HG02884 (cell line): ENCODE data around the gene TK2.

Source experiments
- ATAC-seq: cut with Tn5 transposase; IDR thresholded peaks from one replicate; pipeline ENCODE4 v1.9.1; 2021; ENCODE audit warnings: mild to moderate bottlenecking, moderate library complexity; ENCODE audit not compliant: unreplicated experiment

Gene TK2

DNA sequence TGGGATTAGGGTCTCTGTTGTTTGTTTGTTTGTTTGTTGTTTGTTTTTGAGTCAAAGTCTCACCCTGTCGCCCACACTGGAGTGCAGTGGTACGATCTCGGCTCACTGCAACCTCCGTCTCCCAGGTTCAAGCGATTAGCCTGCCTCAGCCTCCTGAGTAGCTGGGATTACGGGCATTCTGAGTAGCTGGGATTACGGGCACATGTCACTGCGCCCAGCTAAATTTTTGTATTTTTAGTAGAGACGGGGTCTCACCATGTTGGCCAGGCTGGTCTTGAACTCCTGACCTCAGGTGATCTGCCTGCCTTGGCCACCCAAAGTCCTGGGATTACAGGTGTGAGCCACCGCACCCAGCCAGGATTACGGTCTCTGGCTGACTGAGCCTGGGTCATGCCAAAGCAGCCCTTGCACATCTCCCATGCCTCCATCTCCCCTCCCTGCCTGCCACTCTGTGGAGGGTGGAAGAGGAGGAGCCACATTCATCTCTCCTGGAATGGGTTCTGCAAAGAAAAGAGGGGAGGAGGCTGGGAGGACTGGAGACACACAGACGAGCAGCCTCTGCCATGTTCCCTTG, 63.6 kb downstream of the TK2 start:
- no peak for ATAC-seq

DNA sequence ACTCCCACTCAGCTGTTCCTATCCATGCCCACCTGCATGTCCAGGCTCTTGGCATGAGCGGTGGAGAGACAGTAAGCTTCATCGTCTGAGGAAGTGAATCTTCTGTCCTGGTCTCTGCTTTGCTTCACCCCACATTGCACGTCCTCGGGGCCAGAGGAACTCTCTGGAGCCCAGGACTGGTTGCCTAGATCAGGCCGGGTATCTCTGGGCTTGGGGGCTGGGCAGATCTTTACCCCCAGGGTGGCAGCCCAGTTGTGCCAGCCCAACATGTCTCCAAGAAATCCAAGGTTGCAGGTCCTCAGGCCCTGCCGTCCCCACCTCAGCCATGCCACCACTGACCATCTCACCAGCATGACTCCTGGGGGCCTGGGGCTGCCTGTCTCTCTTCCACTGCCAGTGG, 64.5 kb downstream of the TK2 start:
- no peak for ATAC-seq

GRCh38 chr16:66484453-66485213, 65.3 kb downstream of the TK2 start:
- ATAC-seq = no peak

- peak; percentile 71 for ATAC-seq
These were observed 66.1 kb downstream of the TK2 start for GRCh38 chr16:66483689-66484452.

DNA sequence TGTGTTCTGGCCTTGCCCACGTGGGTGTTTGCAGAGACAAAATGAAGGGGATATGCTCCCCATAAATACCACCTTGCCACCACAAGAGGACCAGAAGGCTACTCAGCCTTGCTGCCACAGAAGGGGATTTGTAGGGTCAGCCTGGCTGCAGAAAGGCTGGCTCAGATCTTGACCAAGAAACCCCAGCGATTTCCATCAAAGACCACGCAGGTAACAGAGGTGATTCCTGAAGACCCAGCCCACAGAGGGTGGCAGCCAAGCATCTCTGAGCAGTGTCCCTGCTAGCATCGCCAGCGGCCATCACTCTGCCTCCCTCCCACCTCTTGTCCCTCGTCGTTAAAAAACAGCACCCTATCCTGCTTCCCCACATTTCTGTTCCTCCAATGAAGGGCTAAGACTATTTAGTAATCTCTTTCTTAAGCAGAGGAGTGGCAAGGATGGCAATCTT, 68.0 kb downstream of the TK2 start:
- no peak for ATAC-seq

DNA sequence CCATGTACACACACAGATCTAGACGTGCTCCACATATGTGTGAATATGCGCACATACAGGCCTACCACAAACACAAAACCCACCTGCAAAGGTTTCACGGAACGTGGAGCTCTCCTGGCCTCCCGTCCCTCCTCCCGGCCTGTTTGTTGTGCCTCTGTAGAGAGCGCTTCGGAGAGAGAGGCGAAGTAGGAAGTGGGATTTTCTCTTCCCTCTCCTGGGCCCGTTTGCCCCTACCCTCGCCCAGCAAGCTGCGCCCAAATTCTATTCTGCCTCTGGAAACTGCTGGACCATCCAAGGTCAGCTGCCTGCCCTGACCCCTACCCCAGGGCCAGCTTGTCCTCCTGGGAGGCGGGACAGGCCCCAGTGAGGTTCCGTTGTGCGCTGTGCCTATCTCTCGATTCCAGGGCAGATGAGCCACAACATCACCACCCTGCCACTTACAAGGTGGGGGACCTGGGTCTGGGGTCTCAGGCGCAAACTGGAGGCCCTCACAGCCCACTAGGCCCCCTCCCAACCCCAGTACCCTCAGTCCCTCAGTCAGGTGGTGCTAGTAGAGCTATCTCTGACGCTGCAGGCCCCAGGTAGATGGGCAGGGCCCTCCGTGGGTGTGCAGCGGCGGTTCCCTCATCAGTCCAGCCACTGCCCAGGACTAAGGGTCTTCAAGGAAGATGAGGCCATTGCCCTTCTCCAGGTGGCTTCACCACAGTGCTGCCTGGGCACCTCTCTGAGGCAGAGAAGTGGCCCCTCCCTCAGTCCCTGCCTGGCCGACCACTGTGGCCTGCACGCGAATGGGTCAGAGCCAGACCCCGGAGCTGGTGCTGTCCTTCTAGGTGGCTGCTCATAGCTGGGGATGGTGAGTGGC, 68.6 kb downstream of the TK2 start:
- ATAC-seq = no peak

- no peak for ATAC-seq
These were observed 69.4 kb downstream of the TK2 start for GRCh38 chr16:66480265-66481080.

GRCh38 chr16:66479661-66480264, 70.2 kb downstream of the TK2 start:
- ATAC-seq = no peak

- peak; percentile 55 for ATAC-seq
These were observed 71.0 kb downstream of the TK2 start for GRCh38 chr16:66478733-66479511.

- ATAC-seq = no peak
These were observed 72.8 kb downstream of the TK2 start for GRCh38 chr16:66477028-66477515.

- no peak for ATAC-seq
These were observed 73.4 kb downstream of the TK2 start for GRCh38 chr16:66476328-66477027.

DNA sequence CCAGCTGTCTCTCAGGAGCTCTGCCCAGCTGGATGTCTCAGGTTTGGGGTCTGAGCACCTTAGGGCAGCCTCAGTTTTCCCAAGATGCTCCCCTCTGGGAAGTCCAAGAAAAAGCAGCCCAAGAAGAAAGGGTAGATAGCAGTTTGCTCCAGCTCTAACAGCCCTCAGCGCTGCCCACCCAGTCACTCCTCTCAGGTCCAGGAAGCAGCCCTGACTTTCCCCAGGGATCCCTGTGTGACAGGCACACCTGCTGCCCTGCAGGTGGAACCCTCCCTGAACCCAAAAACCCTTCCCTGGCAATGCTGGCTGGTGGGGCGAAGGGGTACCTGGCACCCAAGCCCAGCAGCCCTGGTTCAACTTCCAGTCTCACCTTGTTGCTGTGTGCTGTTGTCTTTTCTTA, 74.7 kb downstream of the TK2 start:
- no peak for ATAC-seq

DNA sequence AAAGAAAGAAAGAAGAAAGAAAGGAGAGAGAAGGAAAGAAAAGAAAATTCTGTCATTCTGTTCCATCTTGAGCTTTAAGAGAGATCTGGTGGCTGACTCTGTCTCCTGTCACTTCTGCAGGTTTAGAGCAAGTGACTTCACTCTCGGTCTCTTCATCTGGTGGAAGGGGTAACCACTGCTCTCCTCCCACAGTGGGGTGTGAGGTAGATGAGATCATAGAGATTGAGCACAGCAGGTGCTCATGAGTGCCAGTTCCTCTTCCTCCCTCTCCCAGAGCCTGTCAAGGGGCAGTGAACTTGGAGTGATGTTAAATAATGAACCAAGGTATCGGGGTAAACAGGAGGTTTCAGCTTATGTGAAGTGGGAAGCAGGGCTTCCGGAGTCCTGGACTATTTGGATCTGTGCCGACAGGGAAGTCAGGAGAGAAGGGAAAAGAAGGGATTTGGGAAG, 75.1 kb downstream of the TK2 start:
- ATAC-seq = peak; percentile 92

GRCh38 chr16:66473654-66474519, 76.0 kb downstream of the TK2 start:
- ATAC-seq = no peak

GRCh38 chr16:66473051-66473571, 76.8 kb downstream of the TK2 start:
- ATAC-seq = no peak

GRCh38 chr16:66471716-66472393, 78.1 kb downstream of the TK2 start:
- no peak for ATAC-seq
